Neural progenitor cell (in vitro differentiated cells): ENCODE measurements around the gene ETAA1. TPM values are rescaled to one million over a fixed set of nuclear protein-coding genes. Genes with fewer than 3 reads are reported as not detected.

Experiments used
- DNase-seq: peaks from one replicate; pipeline ENCODE4 v3.0.0-alpha.2; 2016; ENCODE audit warnings: low spot score
- H2AFZ ChIP-seq: fragments of 200-600 bp; sonication (generic); replicated peaks from 2 replicates; pipeline ENCODE4 v1.6.1; 2016; ENCODE audit warnings: antibody characterized with exemption
- H3F3A ChIP-seq: fragments of 200-600 bp; sonication (generic); 2 replicates; pipeline ENCODE4 v1.6.1; 2016; ENCODE audit warnings: antibody characterized with exemption, low read depth
- H3K27ac ChIP-seq: fragments of 200-600 bp; sonication (generic); 2 replicates; pipeline ENCODE4 v1.5.1; 2016; ENCODE audit warnings: mild to moderate bottlenecking
- H3K27me3 ChIP-seq: fragments of 200-600 bp; sonication (generic); 2 replicates; pipeline ENCODE4 v1.6.1; 2016; ENCODE audit warnings: mild to moderate bottlenecking, moderate library complexity
- H3K36me3 ChIP-seq: fragments of 200-600 bp; sonication (generic); 2 replicates; pipeline ENCODE4 v1.5.1; 2016
- H3K4me1 ChIP-seq: fragments of 200-600 bp; sonication (generic); 2 replicates; pipeline ENCODE4 v1.6.1; 2016; ENCODE audit warnings: mixed run types
- H3K4me2 ChIP-seq: fragments of 200-600 bp; sonication (generic); 2 replicates; pipeline ENCODE4 v1.6.1; 2016
- H3K4me3 ChIP-seq: fragments of 200-600 bp; sonication (generic); 2 replicates; pipeline ENCODE4 v1.5.1; 2016
- H3K79me2 ChIP-seq: fragments of 200-600 bp; sonication (generic); 2 replicates; pipeline ENCODE4 v1.6.1; 2016; ENCODE audit warnings: low read depth
- H3K9ac ChIP-seq: fragments of 200-600 bp; sonication (generic); 2 replicates; pipeline ENCODE4 v1.6.1; 2016
- H3K9me3 ChIP-seq: fragments of 200-600 bp; sonication (generic); 2 replicates; pipeline ENCODE4 v1.5.1; 2016; ENCODE audit warnings: low read depth
- H4K20me1 ChIP-seq: fragments of 200-600 bp; sonication (generic); 2 replicates; pipeline ENCODE4 v1.6.1; 2016; ENCODE audit warnings: low read depth
- H3K27ac Mint-ChIP-seq: 3 replicates; pipeline ENCODE4 v1.8.0; 2021; ENCODE audit warnings: mixed read lengths
- H3K27me3 Mint-ChIP-seq: 2 replicates; pipeline ENCODE4 v1.8.0; 2022; ENCODE audit warnings: low read depth, mild to moderate bottlenecking, inconsistent platforms, moderate library complexity, mixed read lengths; ENCODE audit not compliant: insufficient read depth
- H3K36me3 Mint-ChIP-seq: 3 replicates; pipeline ENCODE4 v1.8.0; 2021; ENCODE audit warnings: mixed read lengths
- H3K4me1 Mint-ChIP-seq: 3 replicates; pipeline ENCODE4 v1.8.0; 2021; ENCODE audit warnings: mixed read lengths
- H3K4me3 Mint-ChIP-seq: 3 replicates; pipeline ENCODE4 v1.8.0; 2021; ENCODE audit warnings: mild to moderate bottlenecking, moderate library complexity, mixed read lengths
- H3K9me3 Mint-ChIP-seq: 3 replicates; pipeline ENCODE4 v1.8.0; 2020; ENCODE audit warnings: mixed read lengths
- EZH2 ChIP-seq: fragments of 200-600 bp; sonication (generic); IDR thresholded peaks from 2 replicates; pipeline ENCODE4 v1.6.1; 2017; ENCODE audit warnings: antibody characterized with exemption, mild to moderate bottlenecking, moderate library complexity
- EZH2phosphoT487 ChIP-seq: fragments of 200-600 bp; sonication (generic); IDR thresholded peaks from 2 replicates; pipeline ENCODE4 v1.6.1; 2017; ENCODE audit warnings: antibody characterized with exemption
- total RNA-seq: library from RNA; depleted of rRNA; stranded (reverse); fragments of >200 nt; gene quantifications from 2 replicates; pipeline ENCODE4 v1.2.3, GENCODE V29; 2015; ENCODE audit warnings: low replicate concordance
- TF ChIP-seq, protein P1 (sequence below): fragments of 200-600 bp; sonication (generic); IDR thresholded peaks from 2 replicates; pipeline ENCODE4 v1.5.1; 2017; ENCODE audit warnings: antibody characterized with exemption, mild to moderate bottlenecking

ETAA1 gene
- total RNA-seq, 1 donor from 2014 or later, result 77.0 TPM

DNA sequence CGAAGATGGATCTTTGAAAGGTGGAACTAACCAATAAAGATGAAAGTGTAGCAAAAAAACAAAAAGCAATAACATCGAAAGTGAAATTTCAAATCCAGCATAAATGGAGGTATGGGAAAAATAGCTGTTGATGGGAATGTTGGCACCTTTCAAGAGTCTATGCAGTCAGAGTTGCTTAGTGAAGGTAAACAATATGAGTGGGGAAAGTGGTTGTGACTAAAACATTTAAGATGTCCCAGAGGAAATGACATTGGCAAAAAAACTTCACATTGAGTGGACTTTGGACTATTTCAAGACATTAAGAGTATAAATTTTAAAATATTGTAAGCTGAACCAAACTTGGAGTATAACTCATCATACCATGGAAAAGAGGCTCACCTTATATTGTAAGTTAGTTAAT, 17.7 kb downstream of the ETAA1 start:
- H3K27ac Mint-ChIP-seq, result no peak overlapping the region
- H3K4me3 Mint-ChIP-seq, result no peak overlapping the region
- H3K27me3 ChIP-seq, result no peaks in the 10 kb centered on the region
- no peaks in the 10 kb centered on the region for H3K79me2 ChIP-seq
- no peaks in the 10 kb centered on the region for H3K4me1 ChIP-seq
- no peaks in the 10 kb centered on the region for H3F3A ChIP-seq
- no peaks in the 10 kb centered on the region for H3K9me3 Mint-ChIP-seq
- H3K27me3 Mint-ChIP-seq, result no peaks in the 10 kb centered on the region
- H3K27ac ChIP-seq, result no peak overlapping the region
- H3K4me3 ChIP-seq, result no peak overlapping the region
- TF ChIP-seq EZH2phosphoT487, result no peak
- no peak for TF ChIP-seq EZH2
- TF ChIP-seq, protein P1, sequence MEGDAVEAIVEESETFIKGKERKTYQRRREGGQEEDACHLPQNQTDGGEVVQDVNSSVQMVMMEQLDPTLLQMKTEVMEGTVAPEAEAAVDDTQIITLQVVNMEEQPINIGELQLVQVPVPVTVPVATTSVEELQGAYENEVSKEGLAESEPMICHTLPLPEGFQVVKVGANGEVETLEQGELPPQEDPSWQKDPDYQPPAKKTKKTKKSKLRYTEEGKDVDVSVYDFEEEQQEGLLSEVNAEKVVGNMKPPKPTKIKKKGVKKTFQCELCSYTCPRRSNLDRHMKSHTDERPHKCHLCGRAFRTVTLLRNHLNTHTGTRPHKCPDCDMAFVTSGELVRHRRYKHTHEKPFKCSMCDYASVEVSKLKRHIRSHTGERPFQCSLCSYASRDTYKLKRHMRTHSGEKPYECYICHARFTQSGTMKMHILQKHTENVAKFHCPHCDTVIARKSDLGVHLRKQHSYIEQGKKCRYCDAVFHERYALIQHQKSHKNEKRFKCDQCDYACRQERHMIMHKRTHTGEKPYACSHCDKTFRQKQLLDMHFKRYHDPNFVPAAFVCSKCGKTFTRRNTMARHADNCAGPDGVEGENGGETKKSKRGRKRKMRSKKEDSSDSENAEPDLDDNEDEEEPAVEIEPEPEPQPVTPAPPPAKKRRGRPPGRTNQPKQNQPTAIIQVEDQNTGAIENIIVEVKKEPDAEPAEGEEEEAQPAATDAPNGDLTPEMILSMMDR, result no peak
- no peak for DNase-seq
- peaks cover 2% of the 10 kb centered on the region for H3K36me3 ChIP-seq
- no peaks in the 10 kb centered on the region for H3K4me1 Mint-ChIP-seq
- peaks cover 5% of the 10 kb centered on the region for H3K36me3 Mint-ChIP-seq
- H3K9ac ChIP-seq, result no peak overlapping the region
- no peak overlapping the region for H2AFZ ChIP-seq
- H3K9me3 ChIP-seq, result no peaks in the 10 kb centered on the region
- no peak overlapping the region for H3K4me2 ChIP-seq
- H4K20me1 ChIP-seq, result no peaks in the 10 kb centered on the region

DNA sequence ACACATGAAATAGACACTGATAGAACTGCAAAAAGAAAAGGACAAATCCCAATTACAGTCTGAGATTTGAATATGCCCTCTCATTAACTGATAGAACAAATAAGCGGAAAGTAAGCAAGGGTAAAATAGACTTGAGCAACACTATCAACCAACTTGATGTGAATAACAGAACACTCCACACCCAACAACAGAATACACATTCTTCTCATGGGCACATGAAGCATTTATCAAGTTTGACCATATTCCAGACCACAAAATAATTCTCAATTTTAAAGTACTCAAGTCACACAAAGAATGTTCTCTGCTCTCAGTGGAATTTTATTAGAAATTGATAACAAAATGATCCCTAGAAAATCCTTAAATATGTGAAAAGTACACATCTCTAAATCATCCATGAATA, 19.0 kb downstream of the ETAA1 start:
- Histone ChIP-seq H4K20me1 (no peaks in the 10 kb centered on the region), H3K4me1 (no peaks in the 10 kb centered on the region), H2AFZ (no peak overlapping the region), H3F3A (no peaks in the 10 kb centered on the region), H3K27ac (no peak overlapping the region), H3K79me2 (no peaks in the 10 kb centered on the region), H3K9ac (no peak overlapping the region), H3K4me2 (no peak overlapping the region), H3K27me3 (no peaks in the 10 kb centered on the region), H3K4me3 (no peak overlapping the region), H3K36me3 (no peaks in the 10 kb centered on the region), H3K9me3 (no peaks in the 10 kb centered on the region)
- TF ChIP-seq EZH2 (no peak), EZH2phosphoT487 (no peak)
- H3K27ac Mint-ChIP-seq, result no peak overlapping the region
- H3K9me3 Mint-ChIP-seq, result no peaks in the 10 kb centered on the region
- no peaks in the 10 kb centered on the region for H3K4me1 Mint-ChIP-seq
- DNase-seq, result no peak
- H3K36me3 Mint-ChIP-seq, result no peaks in the 10 kb centered on the region
- no peaks in the 10 kb centered on the region for H3K27me3 Mint-ChIP-seq
- H3K4me3 Mint-ChIP-seq, result no peak overlapping the region

DNA sequence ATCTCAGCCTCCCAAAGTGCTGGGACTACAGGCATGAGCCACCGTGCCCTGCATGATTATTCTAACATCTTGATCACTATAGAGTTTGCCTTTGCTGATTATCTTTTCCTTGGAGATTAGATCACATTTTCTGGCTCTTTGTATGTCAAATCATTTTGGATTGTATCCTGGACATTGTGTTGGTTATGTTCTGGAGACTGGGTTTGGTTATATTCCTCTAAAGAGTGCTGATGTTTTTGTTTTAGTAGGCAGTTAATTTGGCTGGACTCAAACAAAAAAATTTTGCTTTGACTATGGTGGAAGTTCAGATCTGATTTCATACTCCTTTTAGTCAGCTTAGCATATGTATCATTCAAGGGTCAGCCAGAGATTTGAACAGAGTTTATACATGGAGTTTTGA, 26.4 kb downstream of the ETAA1 start:
- no peaks in the 10 kb centered on the region for H3K36me3 Mint-ChIP-seq
- Histone ChIP-seq H4K20me1 (no peaks in the 10 kb centered on the region), H3K27me3 (no peaks in the 10 kb centered on the region), H3K36me3 (no peaks in the 10 kb centered on the region), H3K4me2 (no peak overlapping the region), H2AFZ (no peak overlapping the region), H3K9ac (no peak overlapping the region), H3K4me1 (no peaks in the 10 kb centered on the region), H3K9me3 (no peaks in the 10 kb centered on the region), H3K27ac (no peak overlapping the region), H3K79me2 (no peaks in the 10 kb centered on the region), H3K4me3 (no peak overlapping the region), H3F3A (no peaks in the 10 kb centered on the region)
- H3K4me1 Mint-ChIP-seq, result no peaks in the 10 kb centered on the region
- H3K4me3 Mint-ChIP-seq, result no peak overlapping the region
- TF ChIP-seq EZH2 (no peak), EZH2phosphoT487 (no peak)
- TF ChIP-seq, protein P1, result no peak
- peaks cover 10% of the 10 kb centered on the region for H3K9me3 Mint-ChIP-seq
- no peak overlapping the region for H3K27ac Mint-ChIP-seq
- DNase-seq, result no peak
- H3K27me3 Mint-ChIP-seq, result peaks cover 2% of the 10 kb centered on the region

DNA sequence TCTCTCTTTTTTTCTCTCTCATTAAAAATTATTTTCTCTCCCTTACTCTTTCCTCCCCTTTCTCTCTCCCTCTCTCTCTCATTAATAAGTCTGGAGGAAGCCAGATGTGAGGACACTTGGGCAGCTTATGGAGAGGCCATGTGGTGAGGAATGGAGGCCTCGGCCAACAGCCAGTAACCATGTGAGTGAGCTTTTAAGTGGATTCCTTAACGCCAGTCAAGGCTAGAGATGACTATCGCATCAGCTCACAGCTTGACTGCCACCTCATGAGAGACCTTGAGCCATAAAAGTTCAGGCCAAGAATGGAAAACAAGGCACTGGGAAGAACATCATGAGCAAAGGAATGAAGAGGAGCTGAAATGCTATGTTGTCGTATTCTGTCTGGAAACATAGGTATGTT, 39.1 kb downstream of the ETAA1 start:
- TF ChIP-seq EZH2phosphoT487, result no peak
- TF ChIP-seq, protein P1, result no peak
- TF ChIP-seq EZH2, result no peak
- H3K9me3 ChIP-seq, result no peaks in the 10 kb centered on the region
- H3K4me1 Mint-ChIP-seq, result no peaks in the 10 kb centered on the region
- no peak for DNase-seq
- H3K36me3 ChIP-seq, result no peaks in the 10 kb centered on the region
- H3K27me3 ChIP-seq, result no peaks in the 10 kb centered on the region
- H3K9ac ChIP-seq, result no peak overlapping the region
- H3K4me3 Mint-ChIP-seq, result no peak overlapping the region
- H3K36me3 Mint-ChIP-seq, result no peaks in the 10 kb centered on the region
- peaks cover 3% of the 10 kb centered on the region for H3K27me3 Mint-ChIP-seq
- peaks cover 4% of the 10 kb centered on the region for H3K9me3 Mint-ChIP-seq
- no peaks in the 10 kb centered on the region for H3F3A ChIP-seq
- no peak overlapping the region for H3K4me3 ChIP-seq
- no peaks in the 10 kb centered on the region for H4K20me1 ChIP-seq
- H3K79me2 ChIP-seq, result no peaks in the 10 kb centered on the region
- peaks cover 7% of the 10 kb centered on the region for H3K4me1 ChIP-seq
- H3K27ac Mint-ChIP-seq, result no peak overlapping the region
- H3K27ac ChIP-seq, result no peak overlapping the region
- no peak overlapping the region for H2AFZ ChIP-seq
- no peak overlapping the region for H3K4me2 ChIP-seq
